Measurements from ENCODE around the gene FBXO31.
"Not testable (repeated sequence)": the region's sequence is repeated elsewhere in the genome, so short reads cannot be mapped to it uniquely, and the experiment has no call there.

Gene FBXO31

GRCh38 chr16:87340198-87340597 lies 43.4 kb downstream of the FBXO31 start:
- H3K27ac ChIP-seq = no peak overlapping the region
- no peak overlapping the region for H3K4me3 ChIP-seq
- TF ChIP-seq CTCF (IDR thresholded peaks at IDR 0.05) = no peak

GRCh38 chr16:87339724-87340105 lies 43.9 kb downstream of the FBXO31 start:
- not testable (repeated sequence) for H3K27ac ChIP-seq; H3K4me3 ChIP-seq; DNase-seq (ENCODE audit: low spot score)

More at GRCh38 chr16:87340198-87340597, 43.4 kb downstream of the FBXO31 start:
- DNase-seq (ENCODE audit: low spot score) = no peak

GRCh38 chr16:87339086-87339723 lies 44.4 kb downstream of the FBXO31 start:
- H3K4me3 ChIP-seq = no peak overlapping the region
- TF ChIP-seq CTCF (IDR thresholded peaks at IDR 0.05) = no peak
- no peak overlapping the region for H3K27ac ChIP-seq
- no peak for DNase-seq (ENCODE audit: low spot score)

GRCh38 chr16:87338155-87338765 lies 45.3 kb downstream of the FBXO31 start:
- TF ChIP-seq CTCF (IDR thresholded peaks at IDR 0.05) = no peak
- Histone ChIP-seq H3K4me3 (no peak overlapping the region), H3K27ac (no peak overlapping the region)
- no peak for DNase-seq (ENCODE audit: low spot score)

GRCh38 chr16:87337262-87337771 lies 46.3 kb downstream of the FBXO31 start:
- DNase-seq (ENCODE audit: low spot score) = no peak
- no peak for TF ChIP-seq CTCF (IDR thresholded peaks at IDR 0.05)
- H3K4me3 ChIP-seq = no peak overlapping the region
- H3K27ac ChIP-seq = no peak overlapping the region

- Histone ChIP-seq H3K27ac (no peak overlapping the region), H3K4me3 (no peak overlapping the region)
- no peak for DNase-seq (ENCODE audit: low spot score)
- no peak for TF ChIP-seq CTCF (IDR thresholded peaks at IDR 0.05)
Measured at GRCh38 chr16:87336434-87337240, 46.9 kb downstream of the FBXO31 start.

- Histone ChIP-seq H3K4me3 (no peak overlapping the region), H3K27ac (no peak overlapping the region)
- TF ChIP-seq CTCF (IDR thresholded peaks at IDR 0.05) = no peak
- DNase-seq (ENCODE audit: low spot score) = no peak
Measured at GRCh38 chr16:87335625-87336433, 47.7 kb downstream of the FBXO31 start.

All from coronary artery (tissue), 2 donors.